GM08714 (cell line): ENCODE data around the gene ZFHX3.
"Not testable (repeated sequence)": the region's sequence is repeated elsewhere in the genome, so short reads cannot be mapped to it uniquely, and the experiment has no call there.

Source experiments
- H3K4me3 ChIP-seq: fragments of 200-500 bp; sonication (Bioruptor generic); 2 replicates; pipeline ENCODE4 v1.5.1; 2014; ENCODE audit warnings: mild to moderate bottlenecking, low read length, inconsistent platforms
- ZNF274 ChIP-seq: IDR thresholded peaks from 2 replicates; pipeline ENCODE4 v1.6.1; 2012; ENCODE audit warnings: mild to moderate bottlenecking, low read depth, low read length

The ZFHX3 gene

GRCh38 chr16:73080931-73081330 lies 33.0 kb upstream of the ZFHX3 start:
- TF ChIP-seq ZNF274, result no peak

GRCh38 chr16:73076324-73076810 lies 28.4 kb upstream of the ZFHX3 start:
- no peak for TF ChIP-seq ZNF274
- H3K4me3 ChIP-seq, result no peak overlapping the region

More at GRCh38 chr16:73080931-73081330, 33.0 kb upstream of the ZFHX3 start:
- no peak overlapping the region for H3K4me3 ChIP-seq

DNA sequence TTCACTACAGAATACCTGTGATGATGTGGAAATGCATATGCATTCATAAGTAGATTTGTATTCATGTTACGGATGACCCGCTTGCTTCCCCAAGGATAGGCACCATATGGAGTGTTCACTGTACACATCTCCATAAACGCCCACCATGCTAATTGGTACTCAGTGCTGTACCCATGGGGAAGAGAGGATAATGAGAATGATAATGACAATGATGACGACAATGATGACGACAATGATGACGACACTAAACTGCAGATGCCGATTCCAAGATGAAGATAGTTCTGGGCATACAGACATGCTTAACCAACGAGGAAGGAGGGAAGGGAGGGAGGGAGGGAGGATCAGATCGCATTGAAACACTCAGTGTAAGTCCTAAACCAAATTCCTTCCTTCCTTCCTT lies 26.5 kb upstream of the ZFHX3 start:
- no peak for TF ChIP-seq ZNF274
- no peak overlapping the region for H3K4me3 ChIP-seq

GRCh38 chr16:73072051-73072450 lies 24.1 kb upstream of the ZFHX3 start:
- H3K4me3 ChIP-seq, result not testable (repeated sequence)

DNA sequence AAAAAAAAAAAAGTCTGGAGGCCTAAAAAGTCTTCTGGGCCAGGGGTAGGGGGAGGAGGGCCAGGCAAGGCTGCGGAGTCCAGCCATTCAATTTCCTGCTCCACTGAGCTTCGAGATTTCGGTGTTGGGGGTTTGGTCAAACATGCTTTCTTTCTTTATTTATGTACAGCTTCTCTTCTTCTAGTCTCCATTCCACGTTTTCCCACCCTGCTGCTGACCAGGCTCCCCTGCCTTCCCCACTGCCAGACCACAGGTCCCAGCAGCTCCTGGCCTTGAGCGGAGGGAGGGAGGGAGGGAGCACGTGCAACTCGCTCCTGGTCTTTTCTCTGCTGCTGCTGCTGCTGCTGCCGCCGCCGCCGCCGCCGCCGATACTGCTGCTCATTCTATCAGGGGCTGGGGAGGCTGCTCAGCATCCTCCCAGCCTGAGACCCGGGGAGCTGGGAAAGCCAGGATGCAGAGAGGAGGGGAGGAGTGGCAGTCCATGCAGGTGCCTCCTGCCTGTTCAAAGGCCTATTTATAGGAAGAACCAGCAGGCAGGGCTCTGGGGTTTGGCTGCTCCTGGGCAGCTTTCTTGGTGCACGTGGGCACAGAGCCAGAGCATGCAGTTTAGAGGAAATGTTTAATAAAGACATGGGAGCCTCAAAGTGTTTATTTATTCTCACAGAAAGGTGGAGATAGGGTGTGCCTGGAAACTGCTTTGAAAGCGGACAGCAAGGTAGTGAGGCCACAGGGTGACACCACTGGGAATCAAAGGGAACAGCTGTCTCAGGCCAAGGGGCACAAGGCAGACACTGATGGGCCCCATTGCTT lies 23.4 kb upstream of the ZFHX3 start:
- no peak for TF ChIP-seq ZNF274
- no peak overlapping the region for H3K4me3 ChIP-seq

GRCh38 chr16:73069581-73070262 lies 21.8 kb upstream of the ZFHX3 start:
- no peak overlapping the region for H3K4me3 ChIP-seq
- TF ChIP-seq ZNF274, result no peak

GRCh38 chr16:73068541-73069401 lies 20.8 kb upstream of the ZFHX3 start:
- TF ChIP-seq ZNF274, result no peak

GRCh38 chr16:73067671-73068540 lies 20.0 kb upstream of the ZFHX3 start:
- TF ChIP-seq ZNF274, result no peak
- H3K4me3 ChIP-seq, result no peak overlapping the region

More at GRCh38 chr16:73068541-73069401, 20.8 kb upstream of the ZFHX3 start:
- no peak overlapping the region for H3K4me3 ChIP-seq

- TF ChIP-seq ZNF274, result no peak
- H3K4me3 ChIP-seq, result no peak overlapping the region
Observed at GRCh38 chr16:73066927-73067670, 19.2 kb upstream of the ZFHX3 start.

GRCh38 chr16:73066331-73066926 lies 18.5 kb upstream of the ZFHX3 start:
- TF ChIP-seq ZNF274, result no peak
- H3K4me3 ChIP-seq, result no peak overlapping the region

- no peak overlapping the region for H3K4me3 ChIP-seq
- no peak for TF ChIP-seq ZNF274
Observed at GRCh38 chr16:73065632-73066330, 17.9 kb upstream of the ZFHX3 start.
